Activated naive CD4-positive, alpha-beta T cell treated with anti-CD3 and anti-CD28 coated beads, Interleukin-2, amount 50 U/mL, for 16 hours (primary cell): ENCODE data around the gene IFI44L.

ENCODE experiments used
- DNase-seq: peaks from one replicate; pipeline ENCODE4 v3.0.0-alpha.2; 2020

IFI44L gene

GRCh38 chr1:78619803-78620579, at the start of gene IFI44L:
Gene IFI44L (plus strand): TSS chr1:78620448. CDS start chr1:78627916, 7,468 bp downstream.
- DNase-seq = peak; percentile 68

GRCh38 chr1:78570539-78570938, 49.7 kb upstream of the IFI44L start:
- no peak for DNase-seq

GRCh38 chr1:78577257-78578100, 42.8 kb upstream of the IFI44L start:
- DNase-seq = no peak

- DNase-seq = no peak
These were observed 33.7 kb upstream of the IFI44L start for GRCh38 chr1:78586572-78586971.

GRCh38 chr1:78587211-78587610, 33.0 kb upstream of the IFI44L start:
- no peak for DNase-seq

GRCh38 chr1:78591971-78592370, 28.3 kb upstream of the IFI44L start:
- no peak for DNase-seq

GRCh38 chr1:78599294-78599693, 21.0 kb upstream of the IFI44L start:
- DNase-seq = no peak

- DNase-seq = no peak
These were observed 19.2 kb upstream of the IFI44L start for GRCh38 chr1:78601068-78601467.

GRCh38 chr1:78603206-78603605, 17.0 kb upstream of the IFI44L start:
- no peak for DNase-seq

- DNase-seq = no peak
These were observed 15.6 kb upstream of the IFI44L start for GRCh38 chr1:78604643-78605042.

- DNase-seq = no peak
These were observed 14.0 kb upstream of the IFI44L start for GRCh38 chr1:78606274-78606673.

GRCh38 chr1:78607334-78607927, 12.8 kb upstream of the IFI44L start:
- no peak for DNase-seq

GRCh38 chr1:78607944-78608343, 12.3 kb upstream of the IFI44L start:
- no peak for DNase-seq

GRCh38 chr1:78617615-78618026, 2.6 kb upstream of the IFI44L start:
- DNase-seq = peak; percentile 34

GRCh38 chr1:78619032-78619431, 1.2 kb upstream of the IFI44L start:
- DNase-seq = no peak

- DNase-seq = no peak
These were observed 824 bp upstream of the IFI44L start for GRCh38 chr1:78619446-78619802.

GRCh38 chr1:78620666-78621065, 418 bp downstream of the IFI44L start:
- DNase-seq = no peak

GRCh38 chr1:78622548-78622947, 2.3 kb downstream of the IFI44L start:
- no peak for DNase-seq

GRCh38 chr1:78624035-78624434, 3.8 kb downstream of the IFI44L start:
- no peak for DNase-seq

- no peak for DNase-seq
These were observed 7.1 kb downstream of the IFI44L start for GRCh38 chr1:78627321-78627720.

- no peak for DNase-seq
These were observed 10.4 kb downstream of the IFI44L start for GRCh38 chr1:78630600-78630999.

- DNase-seq = no peak
These were observed 13.0 kb downstream of the IFI44L start for GRCh38 chr1:78633209-78633608.

GRCh38 chr1:78640462-78640861, 20.2 kb downstream of the IFI44L start:
- DNase-seq = no peak

- no peak for DNase-seq
These were observed 21.3 kb downstream of the IFI44L start for GRCh38 chr1:78641558-78641957.
